Esophagus muscularis mucosa (tissue), 4 donors: ENCODE data around the gene PPP2R5C. TPM values are rescaled to one million over a fixed set of nuclear protein-coding genes. Genes with fewer than 3 reads are reported as not detected.

Source experiments
- DNase-seq: peaks from one replicate; pipeline ENCODE4 v3.0.0-alpha.2; 2017; ENCODE audit errors: extremely low spot score
- H3K27ac ChIP-seq, 4 donors: fragments of 200-600 bp; sonication (generic); replicated peaks in 1 of 4; 1 replicate in 3 of 4; 2 replicates in 1 of 4; pipeline ENCODE4 v1.5.1; 2016 to 2019; ENCODE audit warnings: mild to moderate bottlenecking in 1 of 4
- H3K27me3 ChIP-seq, 4 donors: fragments of 200-600 bp; sonication (generic); one replicate each; pipeline versions ENCODE4 v1.5.1 to v1.6.0; 2016 to 2019
- H3K36me3 ChIP-seq, 4 donors: fragments of 200-600 bp; sonication (generic); one replicate each; pipeline ENCODE4 v1.5.1; 2016 to 2019
- H3K4me1 ChIP-seq, 4 donors: fragments of 200-600 bp; sonication (generic); one replicate each; pipeline ENCODE4 v1.5.1; 2016 to 2019
- H3K4me3 ChIP-seq, 4 donors: fragments of 200-600 bp; sonication (generic); 1 replicate in 2 of 4; 2 replicates in 2 of 4; pipeline ENCODE4 v1.5.1; 2016 to 2019; ENCODE audit warnings: mild to moderate bottlenecking in 4 of 4, moderate library complexity in 1 of 4
- H3K9me3 ChIP-seq, 4 donors: fragments of 200-600 bp; sonication (generic); 1 replicate in 3 of 4; 2 replicates in 1 of 4; pipeline ENCODE4 v1.5.1; 2016 to 2019
- EP300 ChIP-seq: sonication (generic); formaldehyde crosslinking; IDR thresholded peaks from one replicate; pipeline ENCODE4 v1.6.1; 2017; ENCODE audit warnings: antibody characterized with exemption
- POLR2A ChIP-seq: fragments of 450-650 bp; IDR thresholded peaks from one replicate; pipeline ENCODE4 v1.6.1; 2017; ENCODE audit warnings: antibody characterized with exemption, moderate library complexity, mild to moderate bottlenecking, low read depth
- POLR2AphosphoS5 ChIP-seq, 2 donors: sonication (generic); formaldehyde crosslinking; IDR thresholded peaks; one replicate each; pipeline ENCODE4 v1.6.1; 2017; ENCODE audit warnings: antibody characterized with exemption in 2 of 2
- WGBS: methylation state at CpG from one replicate; pipeline ENCODE4 v1.1.5; 2018; 5-methylcytosine and 5-hydroxymethylcytosine counted together
- intact Hi-C: fragments of 100-400 bp; cut with DNase I; formaldehyde crosslinking; loops from one replicate; pipeline ENCODE4 v1.15.1; 2023
- total RNA-seq, 4 donors: library from RNA; depleted of rRNA; stranded (reverse); fragments of >200 nt; gene quantifications; one replicate each; pipeline versions ENCODE4 v1.1.0 to v1.2.1, GENCODE V29; 2016
- TF ChIP-seq, protein P1 (sequence below), 3 experiments: fragments of 200-600 bp in 2 of 3; fragments of 450-650 bp in 1 of 3; sonication (generic) in 2 of 3; IDR thresholded peaks; one replicate each; pipeline ENCODE4 v1.5.1; 2017 to 2019; ENCODE audit warnings: antibody characterized with exemption in 3 of 3, mild to moderate bottlenecking in 2 of 3, moderate library complexity in 1 of 3

PPP2R5C gene
- total RNA-seq, 4 donors from 2014 or later, result 103 to 142 (median 131) TPM

DNA sequence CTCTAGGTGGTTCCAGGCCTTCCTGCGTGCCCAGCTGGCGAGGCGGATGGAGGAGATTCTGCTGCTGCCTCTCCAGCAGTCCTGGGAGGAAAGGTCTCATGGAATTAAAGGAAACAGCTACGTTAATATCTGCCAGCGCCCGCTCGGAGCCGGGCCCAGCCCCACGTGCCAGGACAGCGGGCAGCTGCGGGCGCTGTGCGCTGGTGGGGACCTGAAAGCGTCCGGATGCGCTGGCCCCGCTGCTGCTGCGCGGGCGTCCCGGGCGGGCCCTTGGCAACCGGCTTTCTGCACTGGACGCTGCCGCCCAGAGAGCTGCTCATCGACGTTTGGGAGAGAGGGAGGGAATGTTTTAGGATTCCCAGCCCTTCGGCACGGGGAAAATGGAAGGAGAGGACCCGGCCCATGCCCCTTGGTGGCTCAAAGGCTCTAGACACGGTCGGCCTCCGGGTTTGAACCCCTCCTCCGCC, 194.2 kb downstream of the PPP2R5C start:
- TF ChIP-seq EP300, result no peak
- TF ChIP-seq POLR2AphosphoS5 (IDR thresholded peaks at IDR 0.05), result no peak
- intact Hi-C loops, result no loop called here
- 81% methylated on average over 34 of the region's 34 CpGs for WGBS
- no peak for DNase-seq
- Histone ChIP-seq H3K9me3 (no peaks in the 10 kb centered on the region), H3K27ac (no peak overlapping the region), H3K4me1 (peaks cover 0 to 7% (median 3%) of the 10 kb centered on the region in 4 donors), H3K27me3 (no peaks in the 10 kb centered on the region), H3K36me3 (peaks cover 0 to 3% (median 0%) of the 10 kb centered on the region in 4 donors), H3K4me3 (no peak overlapping the region)

DNA sequence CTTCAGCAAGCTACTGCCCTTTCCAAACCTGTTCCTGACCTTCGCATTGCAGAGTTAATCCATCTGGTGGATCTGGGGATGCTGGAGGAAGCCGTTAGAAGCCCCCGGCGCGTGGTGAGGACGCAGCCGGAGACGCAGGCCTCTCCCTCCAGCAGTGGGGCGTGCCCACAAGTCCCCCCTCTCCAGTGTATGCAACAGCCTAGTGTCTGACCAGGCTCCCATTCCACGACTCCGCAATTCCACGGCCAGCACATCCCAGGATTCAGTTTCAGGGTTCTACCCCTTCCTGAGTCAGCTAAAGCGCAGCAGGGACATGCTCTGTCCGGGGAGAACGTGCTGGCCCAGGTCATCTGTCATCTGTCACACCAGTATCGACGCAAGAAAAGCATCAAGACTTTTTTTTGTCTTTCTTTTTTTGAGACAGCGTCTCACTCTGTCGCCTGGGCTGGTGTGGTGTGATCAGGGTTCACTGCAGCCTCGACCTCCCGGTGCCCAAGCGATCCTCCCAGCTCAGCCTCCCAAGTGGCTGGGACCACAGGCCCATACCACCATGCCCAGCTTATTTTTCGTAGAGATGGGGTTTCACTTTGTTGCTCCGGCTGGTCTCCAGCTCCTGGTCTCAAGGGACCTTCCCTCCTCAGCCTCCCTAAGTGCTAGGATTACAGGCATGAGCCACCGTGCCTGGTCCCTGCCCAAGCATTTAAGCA, 194.8 kb downstream of the PPP2R5C start:
- intact Hi-C loops, result no loop called here
- Histone ChIP-seq H3K27ac (no peak overlapping the region), H3K36me3 (peaks cover 0 to 3% (median 0%) of the 10 kb centered on the region in 4 donors), H3K4me1 (peaks cover 0 to 13% (median 9%) of the 10 kb centered on the region in 4 donors), H3K9me3 (no peaks in the 10 kb centered on the region), H3K4me3 (no peak overlapping the region), H3K27me3 (no peaks in the 10 kb centered on the region)
- DNase-seq, result no peak
- TF ChIP-seq EP300 (no peak), POLR2AphosphoS5 (IDR thresholded peaks at IDR 0.05) (no peak), POLR2A (no peak)
- TF ChIP-seq, protein P1, sequence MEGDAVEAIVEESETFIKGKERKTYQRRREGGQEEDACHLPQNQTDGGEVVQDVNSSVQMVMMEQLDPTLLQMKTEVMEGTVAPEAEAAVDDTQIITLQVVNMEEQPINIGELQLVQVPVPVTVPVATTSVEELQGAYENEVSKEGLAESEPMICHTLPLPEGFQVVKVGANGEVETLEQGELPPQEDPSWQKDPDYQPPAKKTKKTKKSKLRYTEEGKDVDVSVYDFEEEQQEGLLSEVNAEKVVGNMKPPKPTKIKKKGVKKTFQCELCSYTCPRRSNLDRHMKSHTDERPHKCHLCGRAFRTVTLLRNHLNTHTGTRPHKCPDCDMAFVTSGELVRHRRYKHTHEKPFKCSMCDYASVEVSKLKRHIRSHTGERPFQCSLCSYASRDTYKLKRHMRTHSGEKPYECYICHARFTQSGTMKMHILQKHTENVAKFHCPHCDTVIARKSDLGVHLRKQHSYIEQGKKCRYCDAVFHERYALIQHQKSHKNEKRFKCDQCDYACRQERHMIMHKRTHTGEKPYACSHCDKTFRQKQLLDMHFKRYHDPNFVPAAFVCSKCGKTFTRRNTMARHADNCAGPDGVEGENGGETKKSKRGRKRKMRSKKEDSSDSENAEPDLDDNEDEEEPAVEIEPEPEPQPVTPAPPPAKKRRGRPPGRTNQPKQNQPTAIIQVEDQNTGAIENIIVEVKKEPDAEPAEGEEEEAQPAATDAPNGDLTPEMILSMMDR (IDR thresholded peaks at IDR 0.05), result no peak
- 78% methylated on average over 23 of the region's 25 CpGs for WGBS

DNA sequence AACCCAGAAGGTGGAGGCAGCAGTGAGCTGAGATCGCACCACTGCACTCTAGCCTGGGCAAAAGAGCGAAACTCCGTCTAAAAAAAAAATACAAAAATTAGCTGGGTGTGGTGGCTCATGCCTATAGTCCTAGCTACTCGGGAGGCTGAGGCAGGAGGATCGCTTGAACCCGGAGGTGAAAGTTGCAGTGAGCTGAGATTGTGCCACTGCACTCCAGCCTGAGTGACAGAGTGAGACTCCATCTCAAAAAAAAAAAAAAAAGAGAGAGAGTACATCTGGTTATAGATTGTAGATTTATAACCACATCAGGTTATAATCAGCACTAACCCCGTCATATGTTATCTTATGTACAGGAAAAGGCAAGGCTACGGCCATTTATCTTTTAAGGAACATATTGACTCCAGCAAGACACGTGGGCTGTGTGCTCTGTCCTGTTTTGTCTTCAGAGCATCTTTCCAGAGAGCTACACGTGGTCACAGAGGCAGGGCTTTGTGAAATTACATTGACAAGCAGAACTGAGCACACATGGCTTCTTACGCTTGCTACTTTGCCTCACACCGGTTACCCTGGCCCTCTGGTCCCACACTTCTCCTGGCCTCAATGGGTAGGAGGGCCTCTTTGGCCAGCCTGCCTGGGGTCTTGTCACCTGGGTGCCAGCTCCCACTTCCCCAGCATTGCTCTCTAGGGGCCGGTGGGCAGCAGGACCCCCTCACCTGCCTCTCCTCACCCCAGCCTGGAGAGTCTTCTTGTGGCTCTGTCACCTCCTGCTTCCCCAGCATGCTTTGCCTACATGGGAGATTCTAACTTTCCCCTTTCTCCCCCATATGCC, 196.1 kb downstream of the PPP2R5C start:
- Histone ChIP-seq H3K27ac (no peak overlapping the region), H3K4me1 (peaks cover 6 to 26% (median 21%) of the 10 kb centered on the region in 4 donors), H3K27me3 (no peaks in the 10 kb centered on the region), H3K4me3 (no peak overlapping the region), H3K9me3 (no peaks in the 10 kb centered on the region), H3K36me3 (peaks cover 0 to 3% (median 0%) of the 10 kb centered on the region in 4 donors)
- WGBS, result 90% methylated on average over 13 of the region's 13 CpGs
- TF ChIP-seq EP300, result no peak
- no peak for TF ChIP-seq POLR2A
- intact Hi-C loops, result no loop called here
- no peak for DNase-seq

DNA sequence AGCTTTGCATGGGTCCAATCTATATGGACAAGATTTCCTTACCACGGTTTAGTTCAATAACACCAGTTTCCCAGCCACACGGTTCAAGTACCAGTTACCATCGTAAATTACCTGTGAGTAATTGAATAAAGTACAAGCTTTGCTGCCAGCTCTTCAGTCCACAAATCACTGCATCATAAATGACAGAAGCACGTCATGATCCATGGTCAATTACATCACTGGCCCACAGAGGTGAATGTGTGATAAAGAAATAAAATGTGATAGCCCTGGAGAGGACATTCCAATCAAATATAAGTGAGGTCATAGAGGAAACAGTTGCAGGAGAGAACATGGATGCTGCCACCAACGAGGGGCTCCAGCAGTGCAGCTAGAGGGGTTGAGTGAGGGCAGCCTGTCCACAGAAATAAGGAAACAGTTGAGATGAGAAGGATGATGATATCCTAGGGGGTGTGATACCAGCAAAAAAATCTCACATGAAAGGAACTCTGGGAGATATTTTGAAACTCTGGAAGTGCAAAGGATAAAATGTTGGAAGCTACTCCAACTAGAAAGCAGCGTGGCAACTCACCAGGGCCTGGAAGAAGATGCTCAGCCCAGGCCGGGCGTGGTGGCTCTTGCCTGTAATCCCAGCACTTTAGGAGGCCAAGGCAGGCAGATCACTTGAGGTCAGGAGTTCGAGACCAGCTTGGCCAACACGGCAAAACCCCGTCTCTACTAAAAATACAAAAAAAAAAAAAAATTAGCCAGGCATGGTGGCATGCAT, 197.1 kb downstream of the PPP2R5C start:
- Histone ChIP-seq H3K27me3 (no peaks in the 10 kb centered on the region), H3K4me1 (peaks cover 16 to 36% (median 30%) of the 10 kb centered on the region in 4 donors), H3K36me3 (peaks cover 0 to 3% (median 0%) of the 10 kb centered on the region in 4 donors), H3K9me3 (no peaks in the 10 kb centered on the region), H3K4me3 (no peak overlapping the region), H3K27ac (no peak overlapping the region)
- intact Hi-C loops, result no loop called here
- TF ChIP-seq, protein P1 (IDR thresholded peaks at IDR 0.05), result no peak
- TF ChIP-seq POLR2A, result no peak
- no peak for TF ChIP-seq EP300
- TF ChIP-seq POLR2AphosphoS5 (IDR thresholded peaks at IDR 0.05), result no peak
- 87% methylated on average over 11 of the region's 11 CpGs for WGBS
- no peak for DNase-seq

DNA sequence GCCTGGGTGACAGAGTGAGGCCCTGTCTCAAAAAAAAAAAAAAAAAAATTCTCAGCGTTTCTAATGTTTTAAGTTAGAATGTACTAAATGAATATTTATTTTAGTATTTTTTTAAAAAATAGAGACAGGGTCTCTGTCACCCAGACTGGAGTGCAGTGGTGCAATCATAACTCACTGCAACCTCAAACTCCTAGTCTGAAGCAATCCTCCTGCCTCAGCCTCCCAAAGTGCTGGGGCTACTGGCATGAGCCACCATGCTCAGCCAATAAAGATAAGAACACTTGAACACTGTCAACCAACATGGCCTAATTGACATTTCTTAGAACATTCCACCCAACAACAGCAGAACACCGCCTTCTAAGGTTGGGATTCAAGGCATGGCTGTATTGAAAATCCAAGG, 197.8 kb downstream of the PPP2R5C start:
- Histone ChIP-seq H3K27ac (no peak overlapping the region), H3K36me3 (peaks cover 0 to 3% (median 0%) of the 10 kb centered on the region in 4 donors), H3K4me3 (no peak overlapping the region), H3K9me3 (no peaks in the 10 kb centered on the region), H3K27me3 (no peaks in the 10 kb centered on the region), H3K4me1 (peaks cover 21 to 42% (median 36%) of the 10 kb centered on the region in 4 donors)
- no peak for TF ChIP-seq EP300
- TF ChIP-seq, protein P1 (IDR thresholded peaks at IDR 0.05), result no peak
- TF ChIP-seq POLR2AphosphoS5 (IDR thresholded peaks at IDR 0.05), result no peak
- TF ChIP-seq POLR2A, result no peak
- 86% methylated on average over 2 of the region's 2 CpGs for WGBS
- intact Hi-C loops, result no loop called here
- no peak for DNase-seq
